PC-9 (cell line): Measurements from ENCODE around the gene ATRN. TPM values are rescaled to one million over a fixed set of nuclear protein-coding genes. Genes with fewer than 3 reads are reported as not detected.

ENCODE experiments used
- BruUV-seq: library from RNA; stranded (reverse); fragments of 400-500 nt; replicated peaks from 2 replicates; lab custom pipeline; 2021; lab: Mats Ljungman, UMichigan
- CTCF ChIA-PET: fragments of 300-600 bp; sonication (Branson Sonifier 250); formaldehyde crosslinking; loops from one replicate; lab custom pipeline; 2022; ENCODE audit warnings: antibody characterized with exemption; lab: Charles Lee
- POLR2A ChIA-PET: fragments of 300-600 bp; sonication (Branson Sonifier 250); formaldehyde crosslinking; loops from one replicate; lab custom pipeline; 2022; ENCODE audit warnings: antibody characterized with exemption; ENCODE audit not compliant: unreplicated experiment; lab: Charles Lee
- DNase-seq, 2 experiments: peaks; one replicate each; pipeline versions ENCODE4 v3.0.0 to v3.0.0-alpha.2; 2015 to 2022; ENCODE audit warnings: mixed read lengths in 1 of 2
- H2AFZ ChIP-seq: fragments of 200-600 bp; sonication (generic); 2 replicates; pipeline ENCODE4 v1.8.1; 2017; ENCODE audit warnings: antibody characterized with exemption
- H3F3A ChIP-seq: fragments of 200-600 bp; sonication (generic); 2 replicates; pipeline ENCODE4 v1.8.1; 2017; ENCODE audit warnings: antibody characterized with exemption, mild to moderate bottlenecking, low read depth; ENCODE audit not compliant: insufficient read depth
- H3K27ac ChIP-seq: fragments of 200-600 bp; sonication (generic); 2 replicates; pipeline ENCODE4 v1.6.1; 2016; ENCODE audit warnings: mixed run types
- H3K27me3 ChIP-seq: fragments of 200-600 bp; sonication (generic); 2 replicates; pipeline ENCODE4 v1.6.1; 2016; ENCODE audit warnings: low read depth, mixed run types; ENCODE audit not compliant: insufficient read depth
- H3K36me3 ChIP-seq: fragments of 200-600 bp; sonication (generic); 2 replicates; pipeline ENCODE4 v1.6.1; 2016; ENCODE audit warnings: low read depth, mixed run types
- H3K4me1 ChIP-seq: fragments of 200-600 bp; sonication (generic); replicated peaks from 2 replicates; pipeline ENCODE4 v1.6.1; 2016; ENCODE audit warnings: mixed run types; ENCODE audit not compliant: insufficient read depth
- H3K4me2 ChIP-seq: fragments of 200-600 bp; sonication (generic); 2 replicates; pipeline ENCODE4 v1.6.1; 2017; ENCODE audit warnings: mixed run types
- H3K4me3 ChIP-seq: fragments of 200-600 bp; sonication (generic); 2 replicates; pipeline ENCODE4 v1.6.1; 2016; ENCODE audit warnings: mixed run types
- H3K79me2 ChIP-seq: fragments of 200-600 bp; sonication (generic); 2 replicates; pipeline ENCODE4 v1.6.1; 2017; ENCODE audit warnings: low read depth, mixed run types
- H3K9me2 ChIP-seq: fragments of 200-600 bp; sonication (generic); 2 replicates; pipeline ENCODE4 v1.8.1; 2017; ENCODE audit warnings: mild to moderate bottlenecking; ENCODE audit not compliant: insufficient read depth
- H3K9me3 ChIP-seq: fragments of 200-600 bp; sonication (generic); 2 replicates; pipeline ENCODE4 v1.8.1; 2016; ENCODE audit warnings: low read depth; ENCODE audit not compliant: insufficient read depth
- H4K20me1 ChIP-seq: fragments of 200-600 bp; sonication (generic); 2 replicates; pipeline ENCODE4 v1.8.1; 2017; ENCODE audit not compliant: insufficient read depth
- EZH2 ChIP-seq: fragments of 200-600 bp; sonication (generic); IDR thresholded peaks from 2 replicates; pipeline ENCODE4 v1.8.0; 2017; ENCODE audit warnings: antibody characterized with exemption, low read depth
- intact Hi-C: fragments of 100-400 bp; cut with micrococcal nuclease; formaldehyde crosslinking; loops from one replicate; pipeline ENCODE4 v1.10.0; 2022; ENCODE audit not compliant: unreplicated experiment
- total RNA-seq: library from RNA; stranded (reverse); gene quantifications from 2 replicates; pipeline ENCODE4 v1.2.3, GENCODE V29; 2021
- TF ChIP-seq, protein P1 (sequence below): fragments of 200-600 bp; sonication (generic); conservative IDR thresholded peaks from 2 replicates; pipeline ENCODE4 v1.6.1; 2017; ENCODE audit warnings: mixed run types, antibody characterized with exemption, mild to moderate bottlenecking, moderate library complexity

ATRN gene
- total RNA-seq, 1 experiment from 2014 or later: 34.9 TPM

DNA sequence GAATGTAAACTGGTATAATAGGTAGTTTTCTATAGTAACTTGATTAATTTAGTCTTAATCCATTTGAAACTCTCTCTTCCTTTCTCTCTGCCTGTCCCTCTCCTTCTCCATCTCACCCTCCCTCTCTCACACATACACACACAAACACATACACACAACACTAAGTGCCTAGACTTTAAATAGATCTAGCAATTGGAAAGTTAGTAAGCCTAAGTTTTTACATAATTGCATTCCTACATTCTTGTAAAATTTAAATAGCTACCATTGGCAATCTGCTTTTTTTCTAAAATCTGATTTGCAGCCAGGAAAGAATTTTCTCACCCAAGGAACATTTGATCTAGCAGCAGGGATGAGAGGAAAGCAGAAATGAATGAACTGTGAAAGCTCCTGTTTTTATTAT lies 176.7 kb downstream of the ATRN start:
- Histone ChIP-seq H3K4me1 (no peaks in the 10 kb centered on the region), H3K4me2 (no peak overlapping the region), H3K27me3 (no peaks in the 10 kb centered on the region), H2AFZ (no peak overlapping the region), H3K79me2 (no peaks in the 10 kb centered on the region), H3F3A (no peaks in the 10 kb centered on the region), H3K36me3 (no peaks in the 10 kb centered on the region), H3K27ac (no peak overlapping the region), H3K4me3 (no peak overlapping the region), H4K20me1 (no peaks in the 10 kb centered on the region), H3K9me2 (no peaks in the 10 kb centered on the region), H3K9me3 (no peaks in the 10 kb centered on the region)
- ChIA-PET CTCF (no interaction called here), POLR2A (no interaction called here)
- TF ChIP-seq EZH2: no peak
- TF ChIP-seq, protein P1, sequence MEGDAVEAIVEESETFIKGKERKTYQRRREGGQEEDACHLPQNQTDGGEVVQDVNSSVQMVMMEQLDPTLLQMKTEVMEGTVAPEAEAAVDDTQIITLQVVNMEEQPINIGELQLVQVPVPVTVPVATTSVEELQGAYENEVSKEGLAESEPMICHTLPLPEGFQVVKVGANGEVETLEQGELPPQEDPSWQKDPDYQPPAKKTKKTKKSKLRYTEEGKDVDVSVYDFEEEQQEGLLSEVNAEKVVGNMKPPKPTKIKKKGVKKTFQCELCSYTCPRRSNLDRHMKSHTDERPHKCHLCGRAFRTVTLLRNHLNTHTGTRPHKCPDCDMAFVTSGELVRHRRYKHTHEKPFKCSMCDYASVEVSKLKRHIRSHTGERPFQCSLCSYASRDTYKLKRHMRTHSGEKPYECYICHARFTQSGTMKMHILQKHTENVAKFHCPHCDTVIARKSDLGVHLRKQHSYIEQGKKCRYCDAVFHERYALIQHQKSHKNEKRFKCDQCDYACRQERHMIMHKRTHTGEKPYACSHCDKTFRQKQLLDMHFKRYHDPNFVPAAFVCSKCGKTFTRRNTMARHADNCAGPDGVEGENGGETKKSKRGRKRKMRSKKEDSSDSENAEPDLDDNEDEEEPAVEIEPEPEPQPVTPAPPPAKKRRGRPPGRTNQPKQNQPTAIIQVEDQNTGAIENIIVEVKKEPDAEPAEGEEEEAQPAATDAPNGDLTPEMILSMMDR: no peak
- TSS peak; percentile 20 for BruUV-seq
- no peak for DNase-seq
- intact Hi-C loops: no loop called here

DNA sequence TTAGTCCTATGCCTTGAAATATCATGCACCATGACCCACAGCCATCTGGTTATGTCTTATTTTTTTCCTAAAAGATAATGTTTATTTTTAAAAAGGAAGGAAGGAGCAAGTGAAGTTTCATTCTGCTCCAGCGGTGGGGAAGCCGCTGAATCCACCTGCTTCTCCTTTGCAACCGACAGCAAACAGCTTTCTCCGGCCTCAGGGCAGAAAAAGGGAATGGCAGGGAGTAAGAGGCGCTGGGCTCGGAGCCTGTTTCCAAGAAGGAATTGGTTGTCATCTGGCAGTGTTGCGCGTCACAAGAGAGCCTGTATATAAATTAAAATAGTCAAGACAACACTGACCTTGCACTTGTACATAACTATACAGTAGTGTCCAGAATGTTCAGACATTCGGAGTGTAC lies 178.1 kb downstream of the ATRN start:
- Histone ChIP-seq H3K36me3 (no peaks in the 10 kb centered on the region), H3F3A (no peaks in the 10 kb centered on the region), H2AFZ (no peak overlapping the region), H3K9me2 (no peaks in the 10 kb centered on the region), H3K4me3 (no peak overlapping the region), H3K4me1 (no peaks in the 10 kb centered on the region), H3K27me3 (no peaks in the 10 kb centered on the region), H3K79me2 (no peaks in the 10 kb centered on the region), H4K20me1 (no peaks in the 10 kb centered on the region), H3K9me3 (no peaks in the 10 kb centered on the region), H3K27ac (no peak overlapping the region), H3K4me2 (no peak overlapping the region)
- ChIA-PET POLR2A (no interaction called here), CTCF (no interaction called here)
- no peak for DNase-seq
- TF ChIP-seq, protein P1: no peak
- TF ChIP-seq EZH2: no peak
- no TSS peak for BruUV-seq
- intact Hi-C loops: no loop called here

DNA sequence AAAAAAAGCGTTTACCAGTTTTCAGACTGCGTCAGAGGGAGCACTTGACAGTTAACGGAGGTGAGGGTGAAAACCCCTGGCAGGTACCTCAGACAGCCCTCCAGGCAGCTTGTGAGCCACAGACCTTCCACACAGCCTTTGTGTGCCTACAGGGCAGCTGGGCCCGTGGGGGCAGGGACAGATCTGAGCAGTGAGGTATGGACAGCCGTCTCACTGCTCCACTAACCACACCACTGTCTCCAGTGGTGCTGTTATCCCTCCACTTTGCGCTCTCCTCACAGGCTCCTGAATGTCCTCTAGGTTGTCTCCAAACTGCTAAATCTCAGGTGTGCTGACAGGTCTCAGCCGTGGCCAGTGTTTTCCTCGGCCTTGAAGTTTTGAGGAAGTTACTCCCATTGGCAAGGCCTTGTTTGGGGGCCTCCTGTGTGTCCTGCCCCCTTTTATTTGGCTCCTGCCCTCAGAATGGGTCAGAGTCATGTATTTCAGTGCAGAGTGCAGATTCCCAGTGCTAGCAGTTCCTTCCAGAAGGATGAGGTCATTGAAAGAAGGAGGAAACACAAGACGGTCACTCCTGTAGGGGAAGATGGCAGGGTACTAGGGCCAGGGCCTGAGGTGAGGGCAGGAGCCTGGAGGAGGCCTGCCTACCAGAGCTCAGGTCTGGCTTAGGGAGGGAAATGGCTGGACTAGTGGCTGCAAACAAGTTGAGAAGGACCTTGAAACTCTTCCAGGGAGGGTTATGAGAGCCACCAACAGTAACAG lies 180.6 kb downstream of the ATRN start:
- Histone ChIP-seq H3K9me2 (no peaks in the 10 kb centered on the region), H3K79me2 (no peaks in the 10 kb centered on the region), H2AFZ (no peak overlapping the region), H3F3A (no peaks in the 10 kb centered on the region), H4K20me1 (no peaks in the 10 kb centered on the region), H3K27ac (no peak overlapping the region), H3K9me3 (no peaks in the 10 kb centered on the region), H3K4me3 (no peak overlapping the region), H3K36me3 (no peaks in the 10 kb centered on the region), H3K27me3 (no peaks in the 10 kb centered on the region), H3K4me1 (no peaks in the 10 kb centered on the region), H3K4me2 (no peak overlapping the region)
- no TSS peak for BruUV-seq
- no peak for DNase-seq
- POLR2A ChIA-PET: interaction anchor here (0.6 to 0.7 kb wide), 2 partner anchors 15 to 22 kb away, joined by 3 to 4 read pairs; no protein-coding TSS in a partner anchor
- intact Hi-C loops: no loop called here
- CTCF ChIA-PET: no interaction called here
- TF ChIP-seq EZH2: no peak
- TF ChIP-seq, protein P1: no peak
